GM18907 (cell line): Measurements from ENCODE around the gene KCNIP3.
"Not testable (repeated sequence)": the region's sequence is repeated elsewhere in the genome, so short reads cannot be mapped to it uniquely, and the experiment has no call there.

ENCODE experiments used
- ATAC-seq: cut with Tn5 transposase; IDR thresholded peaks from one replicate; pipeline ENCODE4 v1.9.1; 2021; ENCODE audit warnings: mild to moderate bottlenecking, moderate library complexity; ENCODE audit not compliant: unreplicated experiment

Gene KCNIP3

DNA sequence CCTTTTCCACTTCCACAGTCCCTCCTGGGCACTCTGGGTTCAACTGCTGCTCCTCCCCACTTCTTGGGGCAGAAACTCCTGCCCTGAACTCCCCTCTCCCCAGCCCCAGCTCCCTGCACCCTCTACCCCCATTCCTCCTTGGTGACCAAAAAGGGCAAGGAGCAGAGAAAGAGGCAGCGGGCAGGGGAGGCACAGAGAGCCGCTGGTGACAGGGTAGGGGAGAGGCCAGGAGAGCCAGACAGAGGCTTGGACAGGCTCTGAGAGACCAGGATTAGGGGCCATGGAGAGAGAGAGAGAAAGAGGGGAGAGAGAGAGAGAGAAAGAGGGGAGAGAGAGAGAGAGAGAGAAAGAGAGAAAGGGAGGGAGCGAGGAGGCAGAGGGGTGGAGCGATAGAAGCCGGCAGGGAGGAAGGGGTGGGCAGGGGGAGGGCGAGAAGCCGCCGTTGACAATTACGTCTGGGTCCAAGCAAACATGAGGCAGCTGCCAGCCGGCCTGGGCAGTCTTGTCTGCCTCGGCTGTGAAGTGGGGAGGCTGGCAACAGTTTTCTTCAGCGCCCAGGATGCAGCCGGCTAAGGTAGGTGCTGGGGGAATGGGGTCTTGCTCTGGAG lies at the start of gene KCNIP3:
TSS of gene KCNIP3 (plus strand) at position 468 of the 608 bp plus-strand sequence. CDS start at position 560, 92 bp downstream.
- no peak for ATAC-seq

DNA sequence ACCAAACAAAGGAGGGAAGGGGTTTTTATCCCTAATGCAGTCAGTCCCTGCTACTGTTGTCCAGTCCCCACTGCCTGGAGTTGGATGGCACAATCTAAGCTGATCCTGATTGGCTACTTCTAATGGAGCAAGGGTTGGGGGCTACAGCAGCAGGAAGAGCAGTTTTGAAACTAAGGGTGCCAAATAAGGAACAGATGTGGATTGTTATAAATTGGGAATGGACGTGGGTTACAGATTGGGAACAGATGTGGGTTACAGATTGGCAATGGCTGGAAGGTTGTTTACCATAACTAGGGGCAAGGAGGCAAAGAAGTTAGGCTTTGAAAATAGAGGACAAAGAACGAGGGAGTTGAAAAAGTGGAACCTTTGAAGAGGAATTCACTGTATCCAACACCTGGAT lies 38.9 kb upstream of the KCNIP3 start:
- ATAC-seq = no peak

DNA sequence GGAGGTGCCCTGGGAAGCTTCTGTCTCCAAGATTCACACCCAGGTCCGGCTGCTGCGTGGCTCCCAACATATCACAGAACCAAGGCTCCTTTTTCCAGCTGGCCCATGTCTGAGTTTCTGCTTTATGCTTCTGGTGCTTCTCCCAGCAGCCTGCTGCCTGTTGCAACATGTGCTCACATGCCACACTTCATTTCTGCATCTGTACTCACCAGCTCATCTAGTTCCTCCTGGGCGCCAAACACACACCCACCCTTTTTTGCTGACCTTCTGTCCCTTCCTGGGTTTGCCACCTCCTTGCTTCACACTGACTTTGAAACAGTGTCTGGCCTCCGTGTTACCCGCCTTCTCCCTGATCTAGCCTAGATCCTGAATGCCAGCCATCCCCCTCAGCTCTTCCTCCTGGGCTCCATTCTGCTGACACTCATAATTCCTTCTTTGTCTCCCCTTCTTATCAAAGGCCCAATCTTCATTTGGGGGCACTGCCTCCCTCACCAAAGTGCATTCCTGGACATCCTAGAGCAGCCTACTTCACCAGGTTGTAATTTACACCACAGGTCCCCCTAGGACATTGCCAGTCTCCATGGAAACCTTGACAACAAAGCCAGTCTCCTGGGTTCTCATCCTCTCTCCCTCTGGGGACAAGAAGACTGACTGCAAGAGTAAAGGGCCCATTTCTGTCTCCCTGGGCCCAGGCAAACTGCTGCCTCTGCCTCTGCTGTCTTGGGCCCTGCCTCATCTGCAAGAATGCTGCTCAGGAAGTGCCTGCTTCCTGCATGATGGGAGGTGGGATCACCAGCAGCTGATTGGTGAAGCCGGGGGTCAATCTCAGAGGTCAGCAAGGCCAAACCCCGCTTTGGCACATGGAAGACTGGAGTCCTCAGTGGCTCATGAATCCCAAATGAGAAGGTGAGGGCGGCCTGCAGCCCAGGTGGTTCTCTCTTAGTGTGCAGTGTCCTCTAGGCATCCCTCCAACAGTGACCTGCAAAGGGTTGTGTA lies 36.8 kb upstream of the KCNIP3 start:
- ATAC-seq = no peak

DNA sequence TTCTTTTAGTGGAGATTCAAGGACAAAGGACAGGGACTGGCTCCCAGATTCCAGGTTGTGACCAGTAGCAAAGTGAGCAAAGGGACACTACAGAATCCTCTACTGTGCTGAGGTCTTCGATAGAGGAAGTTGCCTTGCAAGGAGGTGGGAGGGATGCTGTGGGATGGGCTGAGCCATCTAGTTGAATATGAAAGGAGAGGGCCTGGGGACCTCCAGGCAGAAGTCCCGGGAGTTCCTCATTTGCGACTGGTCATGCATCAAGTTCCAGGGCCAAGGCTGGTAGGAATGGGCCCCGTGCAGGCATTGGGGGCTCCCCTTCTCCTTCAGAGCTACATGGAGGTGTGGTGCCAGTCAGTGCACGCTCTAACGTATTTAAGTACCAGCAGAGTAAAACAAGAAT lies 35.5 kb upstream of the KCNIP3 start:
- ATAC-seq = no peak

DNA sequence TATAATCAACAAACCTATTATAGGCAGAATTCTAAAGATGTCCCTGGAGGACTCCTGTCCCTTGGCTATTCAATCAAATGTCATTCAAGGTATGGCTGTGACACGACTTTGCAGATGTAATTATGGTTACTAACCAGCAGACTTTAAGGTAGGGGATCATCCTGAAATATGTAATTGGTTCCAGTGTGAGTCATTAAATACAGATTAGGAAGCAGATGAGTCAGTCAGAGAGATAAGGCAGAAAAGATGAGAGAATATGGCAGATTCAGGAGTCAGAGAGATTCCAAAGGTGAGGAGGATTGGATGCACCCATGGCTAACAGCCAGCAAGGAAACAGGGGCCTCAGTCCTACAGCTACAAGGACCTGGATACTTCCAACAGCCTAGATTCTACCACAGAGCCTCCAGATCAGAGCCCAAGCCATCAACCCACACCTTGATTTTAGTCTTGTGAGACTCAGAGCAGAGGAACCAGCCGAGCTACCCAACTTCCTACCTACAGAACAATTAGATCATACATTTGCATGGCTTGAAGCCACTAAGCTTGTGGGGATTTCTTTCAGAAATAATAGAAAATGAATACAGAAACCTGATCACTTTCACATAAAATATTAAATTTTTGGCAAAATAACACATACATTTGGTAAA lies 34.1 kb upstream of the KCNIP3 start:
- no peak for ATAC-seq

DNA sequence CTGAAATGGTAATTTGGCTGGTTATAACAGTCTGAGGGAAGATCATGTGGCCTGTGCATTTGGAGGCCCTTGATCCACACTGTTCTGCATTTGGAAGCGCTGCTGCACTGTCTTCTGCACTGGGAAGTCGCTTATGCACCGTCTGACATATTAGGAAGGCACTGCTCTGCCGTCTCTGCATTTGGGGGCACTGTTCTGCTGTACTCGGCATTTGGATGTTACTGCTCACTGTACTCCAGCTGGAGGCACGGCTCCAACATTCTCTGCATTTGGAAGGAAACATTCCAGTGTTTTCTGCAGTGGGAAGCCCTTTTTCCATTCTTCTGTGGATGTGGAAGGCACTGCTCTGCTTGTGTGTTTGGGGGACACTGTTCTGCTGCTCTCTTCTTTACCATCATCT lies 32.5 kb upstream of the KCNIP3 start:
- ATAC-seq = no peak

DNA sequence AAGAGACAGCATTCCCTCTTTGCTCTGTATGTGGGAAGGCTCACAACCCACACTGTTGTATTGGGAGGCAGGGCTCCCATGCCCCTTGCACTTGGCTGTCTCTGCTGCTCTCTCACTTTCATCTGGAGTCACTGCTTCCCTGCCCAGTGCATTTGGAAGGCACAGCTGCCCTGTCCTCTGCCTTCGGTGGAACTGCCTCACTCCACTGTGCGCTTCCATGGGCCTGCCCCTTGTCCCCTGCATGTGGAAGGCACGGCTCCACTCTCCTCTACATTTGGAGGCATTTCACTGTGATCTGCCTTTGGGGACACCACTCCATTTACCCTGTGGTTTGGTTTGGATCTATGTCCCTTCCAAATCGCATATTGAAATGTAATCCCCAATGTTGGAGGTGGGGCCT lies 32.0 kb upstream of the KCNIP3 start:
- no peak for ATAC-seq

DNA sequence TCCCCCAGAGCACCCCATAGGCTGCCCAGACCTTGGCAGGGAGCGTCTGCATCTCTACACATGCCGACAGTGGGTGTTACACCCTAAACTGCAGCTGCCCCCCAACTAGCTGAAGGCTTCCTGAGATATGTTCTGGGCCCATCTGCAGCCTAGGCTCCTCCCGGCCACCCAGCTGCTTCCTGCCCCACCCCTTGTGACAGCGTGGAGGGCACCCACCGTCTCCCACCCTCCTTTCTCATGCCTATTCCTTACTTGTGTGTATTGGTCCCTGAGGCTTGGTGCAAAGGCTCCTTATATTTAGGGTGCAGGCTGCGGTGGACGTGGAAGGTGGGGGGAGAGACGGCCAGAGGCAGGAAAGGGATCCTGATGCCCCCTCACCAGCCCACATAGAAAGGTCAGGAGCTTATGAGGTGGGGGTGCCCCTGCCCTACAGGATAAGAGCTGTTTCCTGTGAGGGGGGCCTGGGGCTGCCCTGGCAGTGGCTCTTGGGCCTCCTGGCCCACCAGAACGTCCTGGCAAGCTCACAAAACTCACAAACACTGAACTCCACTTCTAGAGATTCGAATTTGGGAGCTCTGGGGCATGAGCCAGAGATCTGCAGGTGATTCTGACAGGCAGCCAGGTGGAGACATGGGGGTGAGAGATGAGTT lies 30.2 kb upstream of the KCNIP3 start:
- no peak for ATAC-seq

DNA sequence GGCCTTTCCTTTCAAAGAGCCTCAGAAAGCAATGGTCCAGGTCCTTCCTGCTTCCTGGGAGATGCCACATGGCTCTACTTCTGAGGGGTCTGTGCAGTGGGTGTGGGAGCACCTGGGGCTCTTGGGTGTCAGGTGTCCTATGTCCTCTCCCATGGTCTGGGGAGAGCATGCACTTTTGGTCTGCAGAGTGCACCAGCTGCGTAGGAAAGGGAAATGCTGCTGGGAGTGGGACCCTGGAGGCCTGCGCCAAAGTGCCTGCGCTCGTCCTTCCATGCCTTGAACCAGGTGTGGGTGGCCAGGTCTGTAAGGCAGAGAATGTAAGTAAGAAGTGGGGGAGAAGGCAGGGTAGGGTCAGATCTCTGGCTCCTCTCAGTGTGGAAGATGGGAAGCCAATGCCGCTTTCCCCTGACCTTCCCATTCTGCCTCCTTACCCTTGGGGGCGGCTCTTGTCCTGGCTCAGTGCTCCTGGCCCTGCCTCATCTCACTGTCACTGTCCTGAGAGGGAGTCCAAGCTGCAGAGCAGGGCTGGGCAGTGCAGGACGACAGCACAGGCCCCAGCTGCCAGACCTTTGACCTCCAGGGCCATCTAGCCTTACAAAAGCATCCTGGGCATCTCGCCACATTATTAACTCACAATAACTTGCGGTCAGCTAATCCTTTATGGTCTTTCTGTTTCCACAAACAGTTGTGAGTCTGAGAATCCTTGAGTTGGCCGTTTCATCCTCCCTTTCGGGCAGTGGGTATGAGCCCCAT lies 29.5 kb upstream of the KCNIP3 start:
- ATAC-seq = no peak

DNA sequence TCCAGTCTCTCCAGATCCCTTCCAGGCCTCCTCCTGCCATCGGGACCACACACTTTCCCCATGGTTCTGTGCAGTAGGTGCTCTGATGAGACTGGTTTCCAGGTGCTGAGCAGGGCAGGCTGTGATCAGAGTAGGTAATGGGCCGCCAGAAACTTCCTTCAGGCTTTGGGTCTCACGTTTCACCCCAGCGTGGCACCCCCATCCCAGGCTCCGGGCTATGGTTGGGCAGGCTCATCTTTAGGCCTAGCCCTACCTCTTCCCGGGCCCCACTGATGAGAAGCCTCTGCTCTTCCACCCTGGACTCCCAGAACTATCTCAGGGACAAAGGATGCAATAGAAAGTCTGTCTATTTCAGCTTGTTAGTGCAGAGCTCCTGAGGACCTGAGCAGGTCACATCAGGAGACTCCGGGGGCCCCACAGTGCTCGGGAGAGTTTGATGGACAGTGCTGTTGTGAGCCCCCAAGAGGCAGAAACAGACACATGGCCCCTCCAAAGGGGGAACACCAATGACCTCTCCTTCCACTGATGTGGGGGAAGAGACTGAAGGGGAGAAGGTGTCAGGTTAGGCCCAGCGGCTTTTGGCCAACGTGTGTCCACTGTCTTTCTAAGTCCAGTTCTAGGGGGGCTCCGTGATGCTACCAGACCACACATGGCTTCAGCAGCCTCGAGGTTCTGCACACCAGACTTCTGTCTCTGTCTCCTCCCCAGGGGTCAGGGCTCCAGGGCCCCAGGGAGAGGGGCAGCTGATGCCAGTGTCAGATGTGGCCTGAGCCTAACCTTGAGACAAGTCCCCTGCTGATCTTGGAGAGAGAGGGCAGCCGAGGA lies 28.7 kb upstream of the KCNIP3 start:
- ATAC-seq = no peak

DNA sequence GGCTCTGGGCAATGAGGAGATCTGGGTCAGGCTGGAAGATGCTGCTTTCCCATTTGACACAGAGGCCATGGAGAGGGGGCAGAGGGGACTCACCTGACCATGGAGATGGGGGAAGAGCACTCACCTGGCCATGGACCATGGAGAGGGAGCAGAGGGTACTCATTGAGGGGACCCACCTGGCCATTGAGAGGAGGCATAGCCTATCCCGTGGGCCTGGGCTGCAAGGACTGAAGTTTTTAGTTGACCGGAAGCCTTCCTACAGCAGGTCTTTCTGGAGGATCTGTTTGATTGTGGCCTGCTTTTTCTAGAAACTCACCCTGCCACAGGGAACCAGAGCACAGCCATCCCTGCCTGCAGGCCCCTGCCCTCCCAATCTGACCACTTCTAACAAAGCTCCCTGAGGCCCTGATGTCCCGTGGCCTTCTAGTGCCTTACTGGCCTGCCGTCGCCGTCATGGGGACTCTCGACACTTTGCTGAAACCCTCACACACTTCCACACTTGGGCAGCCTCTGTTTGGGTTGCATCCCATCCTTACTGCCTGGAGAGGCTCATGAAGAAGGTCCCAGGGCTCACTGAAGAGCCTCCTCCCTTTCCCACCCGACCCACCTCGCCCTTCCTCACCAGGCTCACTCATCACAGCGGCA lies 28.0 kb upstream of the KCNIP3 start:
- ATAC-seq = no peak

DNA sequence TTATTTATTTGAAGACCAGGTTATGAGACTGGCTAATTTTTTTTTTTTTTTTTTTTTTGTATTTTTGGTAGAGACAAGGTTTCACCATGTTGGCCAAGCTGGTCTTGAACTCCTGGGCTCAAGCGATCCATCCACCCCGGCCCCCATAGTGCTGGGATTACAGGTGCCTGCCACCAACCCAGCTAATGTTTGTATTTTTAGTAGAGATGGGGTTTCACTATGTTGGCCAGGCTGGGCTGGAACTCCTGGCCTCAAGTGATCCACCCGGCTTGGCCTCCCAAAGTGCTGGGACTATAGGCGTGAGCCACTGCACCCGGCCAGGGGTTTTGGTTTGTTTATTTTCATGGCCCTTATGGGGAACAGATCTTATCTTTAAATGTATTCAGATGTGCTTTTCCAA lies 27.4 kb upstream of the KCNIP3 start:
- not testable (repeated sequence) for ATAC-seq

DNA sequence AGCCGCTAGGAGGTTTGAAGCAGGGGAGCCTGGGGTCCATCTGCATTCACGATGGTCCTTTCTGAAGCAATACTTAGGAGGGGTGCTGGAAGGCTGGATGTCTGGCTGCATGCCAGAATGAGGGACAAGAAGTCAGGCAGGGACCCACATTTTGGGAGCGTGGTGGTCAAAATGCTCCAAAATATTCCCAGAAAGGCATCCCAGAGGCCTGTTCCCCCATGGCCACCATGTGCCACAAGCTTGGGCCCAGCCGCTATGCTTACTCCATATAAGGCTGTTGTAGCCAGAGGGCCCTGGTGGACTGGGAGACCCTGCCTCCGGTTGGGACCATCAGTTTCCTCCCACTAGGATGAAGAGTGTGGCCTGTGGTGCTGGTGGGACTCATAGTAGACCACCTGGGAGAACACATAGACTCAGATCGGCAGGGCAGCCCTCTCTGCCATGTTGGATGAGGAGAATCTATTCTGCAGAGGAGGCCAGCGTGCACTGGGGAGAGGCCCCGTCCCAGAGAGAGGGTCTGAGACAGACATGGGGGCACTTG lies 26.5 kb upstream of the KCNIP3 start:
- no peak for ATAC-seq

DNA sequence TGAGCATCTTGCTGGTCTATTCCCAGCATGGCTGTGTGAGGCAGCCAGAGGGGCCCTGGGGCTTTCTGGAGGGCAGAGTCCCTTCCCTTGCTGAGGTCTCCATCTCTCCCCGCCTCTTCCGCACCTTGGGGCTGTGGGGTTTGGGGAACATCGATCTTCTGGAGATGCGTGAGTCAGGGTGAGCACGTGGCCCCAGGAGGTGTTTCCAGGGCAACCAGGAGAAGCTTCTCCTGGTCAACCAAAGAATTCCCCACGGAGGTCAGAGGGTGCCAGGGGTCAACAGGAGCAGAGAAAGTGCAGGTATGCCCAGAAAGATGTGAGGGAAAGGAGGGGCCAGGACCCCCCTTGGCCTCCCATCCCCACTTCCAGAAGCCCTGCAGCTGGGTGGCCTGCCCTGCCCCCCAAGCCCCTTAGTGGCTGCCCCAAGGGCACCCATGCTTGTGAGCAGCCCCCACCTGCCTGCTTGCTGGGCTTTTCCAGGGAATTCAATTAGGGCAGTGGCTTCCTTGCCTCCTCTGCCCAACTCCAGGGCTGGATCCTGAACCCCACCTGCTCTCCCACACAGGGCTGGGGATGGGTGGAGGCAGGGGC lies 25.7 kb upstream of the KCNIP3 start:
- no peak for ATAC-seq

DNA sequence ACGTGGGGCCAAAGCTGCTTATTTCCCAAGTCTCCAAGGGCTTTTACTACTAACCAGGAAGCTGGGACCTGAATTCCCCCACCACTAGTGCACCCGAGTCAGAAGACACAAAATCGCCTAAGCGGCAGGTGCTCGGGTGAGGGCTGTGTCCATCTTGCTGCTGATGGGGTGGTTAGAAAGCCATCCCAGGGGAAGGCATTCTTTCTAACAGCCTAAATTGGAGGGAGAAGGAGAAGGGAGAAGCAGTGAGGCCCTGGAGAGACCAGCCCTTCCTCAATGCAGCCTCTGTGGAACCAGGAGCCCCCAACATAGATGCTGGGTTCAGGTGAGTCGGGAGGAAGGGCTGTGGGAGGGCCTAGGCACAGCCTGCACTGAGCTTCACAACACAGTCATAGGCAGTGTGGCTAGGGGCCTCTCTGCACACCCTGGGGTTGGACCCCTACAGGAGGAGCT lies 24.8 kb upstream of the KCNIP3 start:
- ATAC-seq = no peak

DNA sequence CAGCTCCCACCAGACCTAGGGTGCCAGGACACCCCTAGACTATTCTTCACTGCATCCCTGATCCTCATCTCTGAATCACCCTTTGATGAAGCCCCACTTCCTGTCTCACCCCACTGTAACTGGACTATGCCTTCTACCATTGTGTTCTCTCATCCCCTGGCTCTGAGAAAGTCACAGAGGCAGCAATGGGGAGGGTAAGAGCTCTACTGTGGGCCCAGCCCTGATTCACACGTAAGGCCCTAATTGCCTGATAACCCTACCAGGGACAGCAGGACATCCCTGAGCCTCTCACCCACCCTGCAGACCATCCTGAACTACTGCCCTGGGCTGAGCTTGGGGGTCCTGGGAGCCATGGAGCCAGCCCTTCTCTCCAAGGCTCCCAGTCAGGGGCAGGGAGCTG lies 24.4 kb upstream of the KCNIP3 start:
- ATAC-seq = no peak

DNA sequence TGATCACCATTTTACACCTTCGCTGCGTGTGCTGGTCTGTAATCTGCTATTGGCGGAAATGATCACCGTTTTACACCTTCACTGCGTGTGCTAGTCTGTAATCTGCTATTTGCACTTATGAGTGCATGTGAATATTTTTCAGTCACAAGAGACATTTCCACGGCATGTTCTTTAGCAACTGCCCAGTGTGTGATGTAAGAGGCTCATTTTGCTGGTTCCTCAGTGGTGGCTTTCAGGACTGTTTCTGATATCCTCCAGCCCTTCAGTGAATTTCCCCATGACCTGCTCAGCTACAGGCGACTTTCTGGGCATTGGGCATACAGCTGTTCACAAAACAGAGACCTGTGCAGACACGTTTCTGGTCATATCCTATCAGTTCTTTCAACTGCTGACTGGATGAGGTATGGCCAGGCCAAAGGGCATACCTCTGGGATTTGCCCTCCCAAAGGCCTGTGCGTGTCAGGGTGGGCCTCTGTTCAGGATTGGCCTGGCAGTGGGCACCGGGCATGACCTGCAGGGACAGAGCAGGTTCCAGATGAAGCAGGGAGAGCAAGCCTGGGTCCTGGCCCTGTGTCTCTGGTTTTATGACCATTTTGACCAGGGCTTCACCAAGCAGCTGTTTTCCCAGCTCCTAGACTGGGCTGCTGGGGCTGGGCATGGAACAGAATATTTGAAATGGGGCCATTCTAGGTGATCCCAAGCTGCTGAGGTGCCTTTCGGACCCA lies 23.4 kb upstream of the KCNIP3 start:
- no peak for ATAC-seq
